ENCODE results near the gene CEP162.

DNA sequence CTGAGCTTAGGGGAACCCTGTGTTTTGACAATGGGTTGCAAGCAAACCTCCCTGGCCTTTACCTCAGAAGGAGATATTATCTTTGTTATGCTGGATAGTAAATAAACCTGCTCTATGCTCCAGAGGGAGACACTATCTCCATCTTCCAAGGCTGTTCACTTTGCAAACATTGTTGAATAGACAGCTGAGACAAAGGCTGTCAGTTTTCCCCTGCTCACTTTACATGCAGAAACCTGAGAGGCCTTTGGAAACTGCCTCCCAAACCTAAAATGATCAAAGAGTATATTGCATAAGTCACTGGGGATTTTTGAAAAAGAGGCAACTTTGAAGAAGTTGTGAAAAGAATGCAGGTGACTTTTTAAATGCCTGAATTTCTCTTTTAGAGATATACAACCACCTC is 132.3 kb downstream of the CEP162 start:
- TF ChIP-seq, protein P1, sequence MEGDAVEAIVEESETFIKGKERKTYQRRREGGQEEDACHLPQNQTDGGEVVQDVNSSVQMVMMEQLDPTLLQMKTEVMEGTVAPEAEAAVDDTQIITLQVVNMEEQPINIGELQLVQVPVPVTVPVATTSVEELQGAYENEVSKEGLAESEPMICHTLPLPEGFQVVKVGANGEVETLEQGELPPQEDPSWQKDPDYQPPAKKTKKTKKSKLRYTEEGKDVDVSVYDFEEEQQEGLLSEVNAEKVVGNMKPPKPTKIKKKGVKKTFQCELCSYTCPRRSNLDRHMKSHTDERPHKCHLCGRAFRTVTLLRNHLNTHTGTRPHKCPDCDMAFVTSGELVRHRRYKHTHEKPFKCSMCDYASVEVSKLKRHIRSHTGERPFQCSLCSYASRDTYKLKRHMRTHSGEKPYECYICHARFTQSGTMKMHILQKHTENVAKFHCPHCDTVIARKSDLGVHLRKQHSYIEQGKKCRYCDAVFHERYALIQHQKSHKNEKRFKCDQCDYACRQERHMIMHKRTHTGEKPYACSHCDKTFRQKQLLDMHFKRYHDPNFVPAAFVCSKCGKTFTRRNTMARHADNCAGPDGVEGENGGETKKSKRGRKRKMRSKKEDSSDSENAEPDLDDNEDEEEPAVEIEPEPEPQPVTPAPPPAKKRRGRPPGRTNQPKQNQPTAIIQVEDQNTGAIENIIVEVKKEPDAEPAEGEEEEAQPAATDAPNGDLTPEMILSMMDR (IDR thresholded peaks at IDR 0.05), result no peak
- TF ChIP-seq POLR2AphosphoS5 (IDR thresholded peaks at IDR 0.05) (no peak), EP300 (IDR thresholded peaks at IDR 0.05) (no peak)

All from stomach (tissue), 4 donors.